SK-N-MC (cell line): ENCODE results near the gene LMO3.

Experiments used
- DNase-seq: peaks from one replicate; pipeline ENCODE4 v3.0.0-alpha.2; 2011; ENCODE audit warnings: low read depth, low spot score
- H3K27ac ChIP-seq: fragments of 200-600 bp; sonication (generic); 2 replicates; pipeline ENCODE4 v1.5.1; 2016; ENCODE audit warnings: mixed run types
- H3K36me3 ChIP-seq: fragments of 200-600 bp; sonication (generic); 2 replicates; pipeline ENCODE4 v1.6.1; 2017; ENCODE audit warnings: antibody characterized with exemption, low read length, mixed read lengths; ENCODE audit not compliant: insufficient read depth
- H3K4me3 ChIP-seq: fragments of 200-600 bp; sonication (generic); 2 replicates; pipeline ENCODE4 v1.5.1; 2016
- H3K9ac ChIP-seq: fragments of 200-600 bp; sonication (generic); 2 replicates; pipeline ENCODE4 v1.8.0; 2017; ENCODE audit warnings: mixed run types, mixed read lengths; ENCODE audit not compliant: insufficient read length
- H3K9me3 ChIP-seq: fragments of 200-600 bp; sonication (generic); 2 replicates; pipeline ENCODE4 v1.6.1; 2017; ENCODE audit warnings: low read depth, mild to moderate bottlenecking, antibody characterized with exemption, low read length, moderate library complexity, mixed read lengths
- EZH2 ChIP-seq: fragments of 200-600 bp; sonication (generic); IDR thresholded peaks from one replicate; pipeline ENCODE4 v1.6.1; 2017; ENCODE audit warnings: antibody characterized with exemption
- FOXP2 ChIP-seq: optimal IDR thresholded peaks from 2 replicates; pipeline ENCODE3; 2011; ENCODE audit warnings: mild to moderate bottlenecking, moderate library complexity; ENCODE audit not compliant: insufficient read depth; ENCODE audit errors: extremely low read length, control extremely low read depth
- POLR2AphosphoS5 ChIP-seq: IDR thresholded peaks from 2 replicates; pipeline ENCODE4 v1.6.1; 2012; ENCODE audit warnings: mild to moderate bottlenecking, low read depth, low read length, borderline replicate concordance

LMO3 gene

DNA sequence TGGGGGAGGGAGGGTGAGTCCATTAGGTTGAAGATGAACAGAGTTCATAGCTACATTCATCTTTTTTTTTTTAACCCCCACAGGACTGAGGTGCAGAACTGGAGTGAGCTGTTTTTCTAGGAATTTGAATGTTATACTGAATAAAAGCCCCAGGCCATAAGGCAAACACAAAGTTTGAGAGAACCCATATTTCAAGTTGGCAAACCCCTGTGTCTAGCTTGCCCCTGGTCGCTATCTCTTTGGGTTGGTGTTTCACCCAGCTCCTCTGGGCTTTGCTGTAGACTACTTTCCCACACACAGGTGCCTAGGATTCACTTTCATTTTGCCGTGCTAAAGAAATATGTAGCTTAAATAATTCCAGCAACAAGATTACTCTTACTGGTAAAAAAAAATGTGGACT is 5.2 kb upstream of the LMO3 start:
- peak overlapping the region; percentile 20; the same call in 1 of the 2 replicates for H3K4me3 ChIP-seq
- DNase-seq: no peak
- H3K27ac ChIP-seq: no peak overlapping the region

DNA sequence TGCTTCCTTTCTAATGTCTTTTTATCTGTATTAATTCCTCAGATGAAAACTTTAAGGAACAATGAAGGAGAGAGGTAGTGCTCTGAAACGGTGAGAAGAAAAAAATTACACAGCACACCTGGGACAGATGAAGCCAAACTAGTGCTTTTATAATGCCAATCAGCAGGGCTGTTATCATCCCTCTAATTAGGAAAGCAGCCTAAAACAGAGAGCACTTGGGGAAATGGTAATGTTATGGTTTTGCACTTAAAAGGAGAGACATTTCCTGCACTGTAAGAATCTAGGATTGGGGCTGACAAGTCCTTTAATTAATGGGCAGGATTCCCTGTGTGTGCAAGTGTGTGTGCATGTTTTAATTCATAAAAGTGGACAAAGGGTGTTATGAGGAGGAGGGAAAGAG is 4.8 kb upstream of the LMO3 start:
- Histone ChIP-seq H3K27ac (no peak overlapping the region), H3K9me3 (no peaks in the 10 kb centered on the region), H3K36me3 (no peaks in the 10 kb centered on the region), H3K9ac (no peak overlapping the region), H3K4me3 (no peak overlapping the region)
- DNase-seq: no peak
- TF ChIP-seq POLR2AphosphoS5: no peak
- no peak for TF ChIP-seq EZH2
- no peak for TF ChIP-seq FOXP2

More for the DNA sequence above, 5.2 kb upstream of the LMO3 start:
- H3K9me3 ChIP-seq: no peaks in the 10 kb centered on the region
- no peak overlapping the region for H3K9ac ChIP-seq
- TF ChIP-seq FOXP2 (no peak), EZH2 (no peak), POLR2AphosphoS5 (no peak)
- H3K36me3 ChIP-seq: no peaks in the 10 kb centered on the region

DNA sequence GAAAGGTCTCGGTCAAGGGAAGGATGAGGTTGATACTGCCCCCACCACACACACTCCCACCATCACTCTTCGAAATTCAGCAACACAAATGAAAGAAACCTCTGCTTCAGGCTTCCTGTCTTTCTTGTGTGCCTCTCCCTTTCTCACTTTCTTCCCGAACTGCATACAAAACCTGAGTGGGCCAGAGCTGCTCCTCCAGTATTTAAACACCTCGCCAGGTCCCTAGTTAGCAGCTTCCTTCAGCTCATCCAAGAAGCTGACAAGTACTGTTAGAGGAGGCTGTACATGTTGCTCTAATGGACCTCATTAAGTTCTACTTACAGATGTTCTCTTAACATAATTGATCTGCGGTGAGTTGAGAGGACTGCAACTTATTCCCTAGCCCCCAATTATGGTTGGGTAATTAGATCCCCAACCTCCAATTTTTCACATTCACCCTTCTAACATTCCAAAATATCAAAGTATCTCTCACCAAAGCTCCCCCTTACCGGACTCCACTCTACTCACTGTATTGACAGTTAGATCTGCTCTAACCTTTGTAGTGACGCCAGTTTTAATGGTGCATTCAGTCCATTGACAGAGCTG is 4.1 kb upstream of the LMO3 start:
- H3K9ac ChIP-seq: no peak overlapping the region
- H3K9me3 ChIP-seq: no peaks in the 10 kb centered on the region
- no peak for DNase-seq
- H3K36me3 ChIP-seq: no peaks in the 10 kb centered on the region
- H3K4me3 ChIP-seq: no peak overlapping the region
- TF ChIP-seq FOXP2 (no peak), POLR2AphosphoS5 (no peak), EZH2 (no peak)
- H3K27ac ChIP-seq: no peak overlapping the region

DNA sequence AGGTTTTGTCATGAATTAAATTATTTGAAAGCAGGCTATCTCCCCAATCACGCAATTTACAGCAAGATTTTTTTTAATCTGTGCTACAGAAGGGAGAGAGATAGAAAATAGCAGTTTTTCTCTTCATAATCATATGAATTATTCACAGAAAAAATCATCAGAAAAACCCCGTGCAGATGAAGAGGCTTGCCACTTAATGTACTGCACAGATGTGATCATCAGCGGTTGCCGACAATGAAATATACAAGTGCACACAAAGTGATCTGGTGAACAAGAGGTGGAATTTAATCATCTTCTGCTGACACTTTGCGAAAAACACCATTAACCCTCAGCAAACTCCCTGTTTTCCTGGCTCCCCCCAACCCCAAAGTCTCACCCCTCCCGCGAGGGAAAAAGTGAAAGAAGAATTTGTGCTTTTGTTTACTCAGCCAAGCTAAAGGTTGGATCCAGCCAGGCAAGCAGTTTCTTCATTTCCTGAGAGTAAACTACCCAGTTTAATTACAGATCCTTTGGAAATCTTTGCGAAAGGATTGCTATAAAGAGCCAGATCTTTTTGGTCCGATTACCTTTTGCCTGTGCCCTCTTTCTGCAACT is 3.1 kb upstream of the LMO3 start:
- no peak for TF ChIP-seq EZH2
- no peak for TF ChIP-seq FOXP2
- no peak for TF ChIP-seq POLR2AphosphoS5
- H3K27ac ChIP-seq: no peak overlapping the region

DNA sequence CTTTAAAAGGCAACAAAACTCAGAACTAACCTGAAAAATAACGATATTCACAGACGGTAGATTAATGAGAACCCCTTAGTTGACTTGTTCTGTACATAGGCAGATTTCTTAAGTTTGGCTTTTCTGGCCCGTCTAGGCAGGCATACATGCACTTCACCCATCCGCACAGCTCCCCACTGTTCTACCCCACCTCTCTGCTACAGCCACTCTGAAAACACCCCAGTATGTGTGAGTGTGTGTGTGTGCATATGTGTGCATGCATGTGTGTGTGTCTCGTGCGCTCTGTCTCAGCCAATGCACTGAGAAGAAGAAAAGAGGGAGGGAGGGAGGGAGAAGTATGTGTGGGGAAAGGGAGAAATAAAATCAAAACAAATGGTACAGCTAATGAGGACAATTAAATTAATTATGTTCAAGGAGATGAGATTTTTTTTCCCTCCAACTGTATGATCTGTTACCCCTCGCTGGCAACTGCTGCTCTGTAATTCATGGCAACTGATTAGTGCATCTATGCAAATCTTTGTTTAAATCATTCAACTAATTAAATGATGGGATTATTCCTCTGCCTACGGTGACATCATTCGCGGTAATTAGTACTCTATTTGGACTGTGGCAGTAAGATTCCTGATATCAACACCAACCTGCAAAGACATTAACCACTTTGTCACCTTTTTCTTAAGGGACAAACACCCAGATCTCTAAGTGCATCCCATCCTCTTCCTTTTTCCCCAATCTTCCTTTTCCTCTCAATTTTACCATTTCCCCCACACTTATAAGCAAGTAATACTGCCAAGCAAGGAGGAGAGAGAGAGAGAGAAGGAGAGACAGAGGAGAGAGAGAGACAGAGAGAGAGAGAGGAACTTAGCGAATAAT is 2.2 kb upstream of the LMO3 start:
- Histone ChIP-seq H3K4me3 (peak overlapping the region; percentile 75), H3K36me3 (no peaks in the 10 kb centered on the region), H3K9ac (no peak overlapping the region), H3K9me3 (no peaks in the 10 kb centered on the region), H3K27ac (peak overlapping the region; percentile 81; the same call in 1 of the 2 replicates)
- no peak for TF ChIP-seq FOXP2
- TF ChIP-seq EZH2: no peak
- TF ChIP-seq POLR2AphosphoS5: no peak
- no peak for DNase-seq

More for the DNA sequence above, 3.1 kb upstream of the LMO3 start:
- peak overlapping the region; percentile 75 for H3K4me3 ChIP-seq
- H3K9me3 ChIP-seq: no peaks in the 10 kb centered on the region
- no peaks in the 10 kb centered on the region for H3K36me3 ChIP-seq
- no peak for DNase-seq
- H3K9ac ChIP-seq: peak overlapping the region; percentile 40

DNA sequence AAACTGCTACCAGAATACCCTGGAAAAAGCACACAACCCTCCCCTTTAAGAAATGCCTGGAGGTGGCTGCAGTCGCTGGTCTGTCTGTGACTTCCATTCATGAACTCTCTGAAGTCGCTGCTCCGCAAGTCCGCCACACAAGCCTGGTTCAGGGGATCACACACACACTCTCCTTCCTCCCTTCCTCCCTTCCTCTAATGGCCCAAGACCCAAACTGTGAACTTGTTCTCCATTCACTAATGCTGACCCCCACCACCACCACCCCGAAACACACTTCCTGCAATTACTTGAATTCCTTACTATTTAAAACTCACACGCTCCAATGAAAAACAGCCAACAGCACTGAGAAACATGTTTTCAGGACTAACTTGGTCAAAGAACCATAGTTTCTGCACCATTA is 1.0 kb upstream of the LMO3 start:
- Histone ChIP-seq H3K36me3 (no peaks in the 10 kb centered on the region), H3K9ac (peak overlapping the region; percentile 69), H3K9me3 (no peaks in the 10 kb centered on the region), H3K4me3 (peak overlapping the region; percentile 81), H3K27ac (peak overlapping the region; percentile 81)
- no peak for TF ChIP-seq POLR2AphosphoS5
- DNase-seq: no peak

DNA sequence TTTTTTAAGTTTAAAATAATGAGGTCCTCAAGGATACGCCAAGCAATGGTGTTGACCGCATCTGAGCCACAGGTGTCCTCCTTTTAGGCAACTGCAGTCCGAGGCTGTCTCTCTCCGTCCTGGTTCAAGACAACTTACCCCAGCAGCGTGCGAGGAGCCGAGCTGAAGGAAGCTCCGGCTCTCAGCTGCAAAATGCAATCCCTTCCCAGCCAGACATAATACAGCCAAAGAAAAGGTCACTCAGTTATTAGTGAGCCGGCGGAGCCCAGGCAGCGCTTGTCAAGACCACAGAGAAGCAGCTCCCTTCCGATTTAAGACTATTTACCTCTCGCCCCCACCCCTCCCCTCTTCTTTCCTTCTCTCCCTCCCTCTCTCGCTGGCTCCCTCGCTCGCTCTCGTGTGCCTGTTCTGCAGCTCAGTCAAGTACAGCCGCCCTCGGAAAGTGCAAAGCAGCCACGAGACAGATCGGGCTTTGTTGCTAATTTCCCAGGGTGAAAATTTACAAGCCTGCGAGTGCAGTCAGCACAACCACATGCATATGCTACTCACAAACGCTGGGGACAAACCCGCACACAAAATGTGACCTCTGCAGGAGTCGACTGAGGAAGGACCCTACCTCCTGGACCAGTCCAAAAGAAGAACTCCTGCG is 363 bp upstream of the LMO3 start:
- peak overlapping the region; percentile 81 for H3K27ac ChIP-seq
- DNase-seq: no peak
- peak overlapping the region; percentile 81 for H3K4me3 ChIP-seq
- peak overlapping the region; percentile 69 for H3K9ac ChIP-seq
- H3K9me3 ChIP-seq: no peaks in the 10 kb centered on the region
- TF ChIP-seq FOXP2 (no peak), POLR2AphosphoS5 (0 out of 2 replicates have a peak, but pooled peaks have one; percentile 30)
- H3K36me3 ChIP-seq: no peaks in the 10 kb centered on the region

DNA sequence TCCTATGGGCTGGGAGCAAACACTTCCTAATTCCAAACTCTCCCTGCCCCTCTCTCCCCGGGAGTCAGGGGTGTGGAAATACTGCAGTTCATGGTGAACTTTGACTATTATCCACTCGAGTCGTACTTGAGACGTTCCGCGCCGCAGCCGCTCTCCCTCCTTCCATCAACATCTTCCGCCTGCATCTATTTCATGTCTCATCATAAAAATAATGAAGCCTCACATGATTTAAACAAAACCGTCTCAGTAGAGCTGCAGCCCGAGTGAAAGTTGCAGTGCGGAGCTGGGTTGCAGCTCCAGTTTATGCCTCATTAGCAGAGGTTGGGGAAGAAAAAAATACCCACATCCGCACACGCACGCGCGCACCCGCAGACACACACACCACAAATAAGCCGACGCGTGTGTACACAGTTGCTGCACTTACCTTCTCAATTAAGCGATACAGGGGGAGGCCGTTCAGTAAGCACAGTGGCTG is 283 bp downstream of the LMO3 start:
- no peak for DNase-seq
- Histone ChIP-seq H3K9ac (peak overlapping the region; percentile 69), H3K9me3 (no peaks in the 10 kb centered on the region), H3K27ac (peak overlapping the region; percentile 81; the same call in 1 of the 2 replicates), H3K4me3 (peak overlapping the region; percentile 81), H3K36me3 (no peaks in the 10 kb centered on the region)
- TF ChIP-seq POLR2AphosphoS5 (no peak), FOXP2 (no peak), EZH2 (no peak)
